MM.1S (cell line): ENCODE data around the gene DENND1A.

ENCODE experiments used
- DNase-seq: peaks from one replicate; pipeline ENCODE4 v3.0.0-alpha.2; 2015
- H2AFZ ChIP-seq: fragments of 300-600 bp; sonication (generic); 2 replicates; pipeline ENCODE4 v1.6.0; 2016; ENCODE audit warnings: antibody characterized with exemption, low read length
- H3F3A ChIP-seq: fragments of 300-600 bp; sonication (generic); 2 replicates; pipeline ENCODE4 v1.6.1; 2016; ENCODE audit warnings: mild to moderate bottlenecking, antibody characterized with exemption, low read length, moderate library complexity, mixed read lengths; ENCODE audit not compliant: insufficient read depth
- H3K27ac ChIP-seq: fragments of 300-600 bp; sonication (generic); 2 replicates; pipeline ENCODE4 v1.5.1; 2016; ENCODE audit warnings: mild to moderate bottlenecking, low read length
- H3K27me3 ChIP-seq: fragments of 300-600 bp; sonication (generic); replicated peaks from 2 replicates; pipeline ENCODE4 v1.6.0; 2016; ENCODE audit warnings: low read length; ENCODE audit not compliant: insufficient read depth
- H3K36me3 ChIP-seq: fragments of 300-600 bp; sonication (generic); replicated peaks from 2 replicates; pipeline ENCODE4 v1.6.1; 2016; ENCODE audit warnings: mild to moderate bottlenecking, low read length, mixed read lengths; ENCODE audit not compliant: insufficient read depth
- H3K4me1 ChIP-seq: fragments of 300-600 bp; sonication (generic); 2 replicates; pipeline ENCODE4 v1.6.1; 2016; ENCODE audit warnings: low read length, mixed read lengths
- H3K4me2 ChIP-seq: fragments of 300-600 bp; sonication (generic); 2 replicates; pipeline ENCODE4 v1.6.0; 2016; ENCODE audit warnings: low read depth, low read length
- H3K4me3 ChIP-seq: fragments of 300-600 bp; sonication (generic); 2 replicates; pipeline ENCODE4 v1.5.1; 2016; ENCODE audit warnings: low read length, mixed read lengths
- H3K79me2 ChIP-seq: fragments of 300-600 bp; sonication (generic); 2 replicates; pipeline ENCODE4 v1.6.1; 2016; ENCODE audit warnings: mixed run types, low read length, mixed read lengths
- H3K9ac ChIP-seq: fragments of 300-600 bp; sonication (generic); 2 replicates; pipeline ENCODE4 v1.6.1; 2016; ENCODE audit warnings: low read length, mixed read lengths
- H3K9me2 ChIP-seq: fragments of 300-600 bp; sonication (generic); replicated peaks from 2 replicates; pipeline ENCODE4 v1.6.1; 2016; ENCODE audit warnings: mild to moderate bottlenecking, low read length, mixed read lengths; ENCODE audit not compliant: insufficient read depth
- H3K9me3 ChIP-seq: fragments of 300-600 bp; sonication (generic); replicated peaks from 2 replicates; pipeline ENCODE4 v1.6.1; 2016; ENCODE audit warnings: mild to moderate bottlenecking, low read length, mixed read lengths; ENCODE audit not compliant: insufficient read depth
- H4K20me1 ChIP-seq: fragments of 300-600 bp; sonication (generic); 2 replicates; pipeline ENCODE4 v1.6.1; 2016; ENCODE audit warnings: mild to moderate bottlenecking, low read length, moderate library complexity, mixed read lengths; ENCODE audit not compliant: insufficient read depth
- EZH2 ChIP-seq: fragments of 300-600 bp; sonication (generic); optimal IDR thresholded peaks from 2 replicates; pipeline ENCODE3; 2017; ENCODE audit warnings: low read depth, mild to moderate bottlenecking, antibody characterized with exemption, low read length, mixed read lengths
- EZH2phosphoT487 ChIP-seq: fragments of 300-600 bp; sonication (generic); IDR thresholded peaks from 2 replicates; pipeline ENCODE4 v1.6.1; 2018; ENCODE audit warnings: antibody characterized with exemption, low read length
- TF ChIP-seq, protein P1 (sequence below): fragments of 300-600 bp; sonication (generic); IDR thresholded peaks from 2 replicates; pipeline ENCODE4 v1.5.1; 2016; ENCODE audit warnings: antibody characterized with exemption, low read length, mixed read lengths

DENND1A gene

DNA sequence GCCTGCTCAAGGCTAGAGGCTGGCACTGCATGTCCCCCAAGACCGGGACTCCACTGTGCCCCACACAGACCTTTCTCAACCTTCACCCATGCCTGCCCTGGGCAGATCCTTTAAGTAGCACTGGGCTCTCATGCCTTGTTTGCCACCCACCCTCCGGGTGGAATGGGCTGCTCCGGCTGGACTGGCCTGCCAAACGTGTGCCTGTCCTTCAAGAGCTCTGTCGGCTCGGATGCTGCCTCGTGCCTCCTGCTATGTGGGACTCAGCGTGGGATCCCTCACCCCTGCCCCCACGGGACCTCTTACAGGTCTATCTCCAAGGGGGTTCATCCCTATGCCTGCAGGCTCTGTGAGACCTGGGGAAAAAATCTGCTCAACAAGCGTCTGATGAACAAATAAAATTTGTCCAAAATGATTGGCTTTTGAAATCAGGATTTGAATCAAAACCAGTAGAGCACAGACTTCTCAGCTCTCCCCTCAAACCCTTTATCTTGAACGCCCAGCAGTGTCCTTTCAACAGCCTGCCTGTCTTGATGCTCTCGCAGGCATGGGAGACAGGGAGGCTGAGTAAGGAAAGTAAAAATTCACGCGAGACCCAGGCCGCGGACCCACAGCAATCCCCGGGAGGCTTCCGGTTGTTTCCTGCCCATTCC lies 517.6 kb downstream of the DENND1A start:
- no peak overlapping the region for H3K9ac ChIP-seq
- no peaks in the 10 kb centered on the region for H3K79me2 ChIP-seq
- no peaks in the 10 kb centered on the region for H3K36me3 ChIP-seq
- no peak for DNase-seq
- H3F3A ChIP-seq, result no peaks in the 10 kb centered on the region
- TF ChIP-seq EZH2phosphoT487, result no peak
- TF ChIP-seq, protein P1, sequence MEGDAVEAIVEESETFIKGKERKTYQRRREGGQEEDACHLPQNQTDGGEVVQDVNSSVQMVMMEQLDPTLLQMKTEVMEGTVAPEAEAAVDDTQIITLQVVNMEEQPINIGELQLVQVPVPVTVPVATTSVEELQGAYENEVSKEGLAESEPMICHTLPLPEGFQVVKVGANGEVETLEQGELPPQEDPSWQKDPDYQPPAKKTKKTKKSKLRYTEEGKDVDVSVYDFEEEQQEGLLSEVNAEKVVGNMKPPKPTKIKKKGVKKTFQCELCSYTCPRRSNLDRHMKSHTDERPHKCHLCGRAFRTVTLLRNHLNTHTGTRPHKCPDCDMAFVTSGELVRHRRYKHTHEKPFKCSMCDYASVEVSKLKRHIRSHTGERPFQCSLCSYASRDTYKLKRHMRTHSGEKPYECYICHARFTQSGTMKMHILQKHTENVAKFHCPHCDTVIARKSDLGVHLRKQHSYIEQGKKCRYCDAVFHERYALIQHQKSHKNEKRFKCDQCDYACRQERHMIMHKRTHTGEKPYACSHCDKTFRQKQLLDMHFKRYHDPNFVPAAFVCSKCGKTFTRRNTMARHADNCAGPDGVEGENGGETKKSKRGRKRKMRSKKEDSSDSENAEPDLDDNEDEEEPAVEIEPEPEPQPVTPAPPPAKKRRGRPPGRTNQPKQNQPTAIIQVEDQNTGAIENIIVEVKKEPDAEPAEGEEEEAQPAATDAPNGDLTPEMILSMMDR, result no peak
- TF ChIP-seq EZH2, result no peak
- H4K20me1 ChIP-seq, result no peaks in the 10 kb centered on the region
- no peaks in the 10 kb centered on the region for H3K27me3 ChIP-seq
- no peak overlapping the region for H3K27ac ChIP-seq
- H3K9me2 ChIP-seq, result no peaks in the 10 kb centered on the region
- H2AFZ ChIP-seq, result no peak overlapping the region
- H3K9me3 ChIP-seq, result no peaks in the 10 kb centered on the region
- H3K4me2 ChIP-seq, result no peak overlapping the region
- no peak overlapping the region for H3K4me3 ChIP-seq
- no peaks in the 10 kb centered on the region for H3K4me1 ChIP-seq

DNA sequence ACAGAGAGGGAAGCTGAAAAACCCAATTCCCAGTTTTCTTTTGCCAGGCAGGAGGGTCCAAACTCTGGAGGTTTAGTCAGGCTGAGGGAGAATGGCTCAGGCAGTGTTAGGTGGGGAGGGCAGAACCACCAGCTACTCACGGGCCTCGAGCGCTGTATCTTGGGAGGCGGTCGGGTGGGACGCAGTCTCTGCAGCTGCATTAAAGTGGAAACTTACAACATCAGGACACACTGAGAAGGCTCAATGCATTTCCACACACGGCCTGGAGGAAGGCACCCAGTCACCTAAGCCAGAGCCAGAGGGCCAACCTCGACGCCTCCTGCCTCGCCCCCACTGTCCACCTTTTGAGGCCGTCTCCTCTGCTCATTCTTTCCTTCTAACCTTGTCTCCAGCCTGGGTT lies 518.3 kb downstream of the DENND1A start:
- Histone ChIP-seq H3K9ac (no peak overlapping the region), H3K36me3 (no peaks in the 10 kb centered on the region), H3K9me3 (no peaks in the 10 kb centered on the region), H3K9me2 (no peaks in the 10 kb centered on the region), H3K4me1 (no peaks in the 10 kb centered on the region), H3K4me3 (no peak overlapping the region), H2AFZ (no peak overlapping the region), H3K27me3 (no peaks in the 10 kb centered on the region), H3K27ac (no peak overlapping the region), H3K79me2 (no peaks in the 10 kb centered on the region), H4K20me1 (no peaks in the 10 kb centered on the region), H3K4me2 (no peak overlapping the region), H3F3A (no peaks in the 10 kb centered on the region)
- TF ChIP-seq EZH2 (no peak), EZH2phosphoT487 (no peak)
- TF ChIP-seq, protein P1, result no peak
- no peak for DNase-seq

DNA sequence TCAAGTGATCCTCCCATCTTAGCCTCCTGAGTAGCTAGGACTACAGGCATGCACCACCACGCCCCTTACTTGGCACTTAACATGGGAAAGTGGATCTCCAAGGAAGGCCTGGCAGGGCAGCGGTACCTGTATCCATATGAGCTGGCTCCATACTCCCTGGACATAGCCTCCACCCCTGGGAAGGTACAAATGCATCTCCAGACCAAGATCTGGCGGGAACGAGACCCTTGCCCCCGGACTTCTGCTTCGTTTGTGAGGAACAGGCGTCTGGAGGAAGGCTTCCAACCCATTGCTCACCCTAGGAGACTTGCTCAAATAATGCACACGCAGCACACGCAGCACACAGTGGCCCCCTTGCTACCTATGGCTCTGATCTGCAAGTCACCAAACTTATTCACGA lies 518.7 kb downstream of the DENND1A start:
- TF ChIP-seq, protein P1, result no peak
- TF ChIP-seq EZH2, result no peak
- no peak for TF ChIP-seq EZH2phosphoT487
- H3K4me2 ChIP-seq, result no peak overlapping the region
- no peak overlapping the region for H2AFZ ChIP-seq
- H3K9me3 ChIP-seq, result no peaks in the 10 kb centered on the region
- H3K79me2 ChIP-seq, result no peaks in the 10 kb centered on the region
- DNase-seq, result no peak
- H3K9me2 ChIP-seq, result no peaks in the 10 kb centered on the region
- no peaks in the 10 kb centered on the region for H3K36me3 ChIP-seq
- H3F3A ChIP-seq, result no peaks in the 10 kb centered on the region
- H3K27me3 ChIP-seq, result no peaks in the 10 kb centered on the region
- no peak overlapping the region for H3K27ac ChIP-seq
- H3K9ac ChIP-seq, result no peak overlapping the region
- no peaks in the 10 kb centered on the region for H3K4me1 ChIP-seq
- H3K4me3 ChIP-seq, result no peak overlapping the region
- H4K20me1 ChIP-seq, result no peaks in the 10 kb centered on the region
